HG03558 (cell line): Measurements from ENCODE around the gene ZFAND4.
"Not testable (repeated sequence)": the region's sequence is repeated elsewhere in the genome, so short reads cannot be mapped to it uniquely, and the experiment has no call there.

Experiments used
- ATAC-seq: cut with Tn5 transposase; IDR thresholded peaks from one replicate; pipeline ENCODE4 v1.9.1; 2021; ENCODE audit warnings: moderate number of reproducible peaks; ENCODE audit not compliant: unreplicated experiment; ENCODE audit errors: extremely low read depth

ZFAND4 gene

GRCh38 chr10:45644527-45644926 lies 28.0 kb downstream of the ZFAND4 start:
- ATAC-seq, result no peak

GRCh38 chr10:45640941-45641340 lies 31.6 kb downstream of the ZFAND4 start:
- ATAC-seq, result no peak

- no peak for ATAC-seq
These were observed 32.5 kb downstream of the ZFAND4 start for GRCh38 chr10:45640049-45640448.

- ATAC-seq, result no peak
These were observed 45.0 kb downstream of the ZFAND4 start for GRCh38 chr10:45627412-45628048.

DNA sequence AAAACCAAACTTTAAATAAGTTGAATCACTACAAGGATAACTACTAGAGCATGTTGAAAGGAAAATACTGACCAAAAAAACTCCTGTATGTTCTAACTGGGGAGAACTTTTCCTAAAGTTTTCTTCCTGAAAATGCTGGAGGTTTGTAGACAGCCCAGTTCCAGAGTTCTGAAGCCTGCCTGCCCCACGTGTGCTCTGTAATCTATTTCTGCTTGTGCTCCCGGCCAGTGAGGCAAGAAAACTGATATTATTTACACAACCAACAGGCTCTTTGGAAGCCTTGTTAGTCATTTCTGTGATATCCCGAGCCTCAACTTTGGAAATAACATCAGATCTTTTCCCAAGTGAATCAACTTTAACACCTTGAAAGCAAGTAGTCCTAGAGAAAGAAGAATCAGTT lies 46.7 kb downstream of the ZFAND4 start:
- no peak for ATAC-seq

GRCh38 chr10:45624724-45625123 lies 47.8 kb downstream of the ZFAND4 start:
- no peak for ATAC-seq

GRCh38 chr10:45614869-45615268 lies 57.7 kb downstream of the ZFAND4 start:
- no peak for ATAC-seq

DNA sequence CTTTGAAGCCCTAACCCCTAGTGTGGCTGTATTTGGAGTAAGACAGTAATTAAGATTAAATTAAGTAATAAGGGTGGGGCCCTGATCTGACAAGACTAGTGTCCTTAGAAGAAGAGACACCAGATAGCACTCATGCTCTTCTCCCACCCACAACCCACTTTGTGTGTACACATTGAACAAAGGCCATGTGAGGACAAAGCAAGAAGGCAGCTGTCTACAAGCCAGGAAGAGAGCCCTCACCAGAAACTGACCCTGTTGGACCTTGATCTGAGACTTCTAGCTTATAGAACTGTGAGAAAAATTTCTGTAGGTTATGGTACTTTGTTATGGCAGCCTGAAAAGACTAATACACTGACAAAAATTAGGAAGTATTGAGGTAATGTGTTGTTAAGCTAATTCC lies 59.8 kb downstream of the ZFAND4 start:
- ATAC-seq, result no peak

DNA sequence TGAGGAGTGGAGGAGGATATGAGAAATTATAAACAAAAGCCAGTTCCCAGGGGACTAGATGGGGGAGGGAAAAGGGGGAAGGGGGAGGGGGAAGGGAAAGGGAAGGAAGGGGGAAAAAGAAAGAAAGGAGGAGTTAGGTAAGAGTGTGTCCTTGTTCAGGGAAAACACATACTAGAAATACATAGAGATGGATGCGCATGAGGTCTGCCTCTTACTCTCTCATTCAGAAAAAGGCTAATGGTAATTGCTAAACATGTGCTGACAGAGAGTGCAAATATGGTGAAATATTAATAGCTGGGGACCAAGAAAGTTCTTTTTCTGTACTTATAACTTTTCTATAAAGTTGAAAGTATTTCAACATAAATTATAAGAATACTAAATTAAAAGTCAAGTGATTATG lies 64.5 kb downstream of the ZFAND4 start:
- no peak for ATAC-seq

- no peak for ATAC-seq
These were observed 65.3 kb downstream of the ZFAND4 start for GRCh38 chr10:45607276-45607675.

DNA sequence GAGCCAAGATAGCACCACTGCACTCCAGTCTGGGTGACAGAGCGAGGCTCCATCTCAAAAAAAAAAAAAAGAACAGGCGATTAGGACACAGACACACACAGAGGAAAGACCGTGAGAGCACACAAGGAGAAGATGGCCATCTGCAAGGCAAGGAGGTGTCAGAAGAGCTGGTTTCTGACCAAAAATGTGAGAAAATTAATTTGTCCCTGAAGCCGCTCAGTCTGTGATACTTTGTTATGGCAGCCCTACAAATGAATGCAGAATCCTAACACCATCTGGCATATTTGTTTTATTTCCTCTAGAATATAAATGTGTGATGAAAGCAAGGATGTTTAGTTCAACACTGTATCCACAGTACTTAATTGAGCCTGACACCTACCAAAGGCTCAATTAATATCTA lies 69.7 kb downstream of the ZFAND4 start:
- ATAC-seq, result no peak

DNA sequence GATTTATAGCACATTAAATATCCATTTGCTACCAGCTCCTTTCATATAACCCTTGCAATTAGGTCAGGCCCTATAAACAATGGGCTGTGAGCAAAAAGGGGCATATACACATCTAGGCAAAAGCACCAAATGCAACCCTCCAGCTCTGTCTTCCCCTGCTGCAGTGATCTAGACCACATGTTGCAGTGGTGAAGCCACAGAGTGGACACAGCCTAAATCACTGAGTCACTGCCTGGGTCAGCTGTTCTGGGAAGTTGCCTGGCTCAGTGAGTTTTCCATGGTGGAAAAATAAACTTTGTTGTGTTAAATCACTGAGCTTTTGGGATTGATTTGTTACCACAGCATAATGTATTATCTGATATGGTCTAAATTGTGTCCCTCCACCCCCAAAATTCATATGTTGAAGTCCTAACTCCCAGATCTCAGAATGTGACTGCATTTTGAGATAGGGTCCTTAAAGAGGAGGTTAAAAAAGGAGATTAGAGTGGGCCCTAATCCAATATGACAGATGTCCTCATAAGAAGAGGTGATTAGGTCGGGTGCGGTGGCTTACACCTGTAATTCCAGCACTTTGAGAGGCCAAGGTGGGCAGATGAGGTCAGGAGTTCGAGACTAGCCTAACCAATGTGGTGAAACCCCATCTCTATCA lies 70.4 kb downstream of the ZFAND4 start:
- ATAC-seq, result no peak

DNA sequence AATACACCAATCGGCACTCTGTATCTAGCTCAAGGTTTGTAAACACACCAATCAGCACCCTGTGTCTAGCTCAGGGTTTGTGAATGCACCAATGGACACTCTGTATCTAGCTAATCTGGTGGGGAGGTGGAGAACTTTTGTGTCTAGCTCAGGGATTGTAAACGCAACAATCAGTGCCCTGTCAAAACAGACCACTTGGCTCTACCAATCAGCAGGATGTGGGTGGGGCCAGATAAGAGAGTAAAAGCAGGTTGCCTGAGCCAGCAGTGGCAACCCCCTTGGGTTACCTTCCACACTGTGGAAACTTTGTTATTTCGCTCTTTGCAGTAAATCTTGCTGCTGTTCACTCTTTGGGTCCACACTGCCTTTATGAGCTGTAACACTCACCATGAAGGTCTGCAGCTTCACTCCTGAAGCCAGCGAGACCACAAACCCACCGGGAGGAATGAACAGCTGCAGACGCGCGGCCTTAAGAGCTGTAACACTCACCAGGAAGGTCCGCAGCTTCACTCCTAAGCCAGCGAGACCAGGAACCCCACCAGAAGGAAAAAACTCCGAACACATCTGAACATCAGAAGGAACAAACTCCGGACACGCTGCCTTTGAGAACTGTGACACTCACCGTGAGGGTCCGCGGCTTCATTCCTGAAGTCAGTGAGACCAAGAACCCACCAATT lies 71.2 kb downstream of the ZFAND4 start:
- ATAC-seq, result not testable (repeated sequence)

- not testable (repeated sequence) for ATAC-seq
These were observed 72.0 kb downstream of the ZFAND4 start for GRCh38 chr10:45600337-45601253.

DNA sequence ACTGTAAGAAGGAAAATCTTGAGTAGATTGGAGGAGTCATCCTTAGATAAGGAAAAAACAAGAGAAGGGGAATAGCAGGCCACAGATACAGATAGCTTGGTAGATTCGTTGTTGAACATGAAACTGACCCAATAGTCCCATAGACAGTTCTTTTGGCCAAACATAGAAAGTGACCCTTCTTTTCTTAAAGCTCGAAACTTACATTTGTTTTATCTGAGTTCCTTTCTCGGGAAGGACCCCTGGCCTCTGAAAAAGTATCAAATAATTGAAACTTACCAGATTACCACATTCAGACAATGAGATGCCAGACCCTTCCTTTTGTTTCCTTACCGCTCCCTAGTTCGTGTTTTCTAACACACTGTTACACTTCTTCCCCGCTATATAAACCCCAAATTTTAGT lies 72.9 kb downstream of the ZFAND4 start:
- no peak for ATAC-seq

- ATAC-seq, result no peak
These were observed 73.5 kb downstream of the ZFAND4 start for GRCh38 chr10:45599021-45599603.

GRCh38 chr10:45596526-45596925 lies 76.0 kb downstream of the ZFAND4 start:
- no peak for ATAC-seq

DNA sequence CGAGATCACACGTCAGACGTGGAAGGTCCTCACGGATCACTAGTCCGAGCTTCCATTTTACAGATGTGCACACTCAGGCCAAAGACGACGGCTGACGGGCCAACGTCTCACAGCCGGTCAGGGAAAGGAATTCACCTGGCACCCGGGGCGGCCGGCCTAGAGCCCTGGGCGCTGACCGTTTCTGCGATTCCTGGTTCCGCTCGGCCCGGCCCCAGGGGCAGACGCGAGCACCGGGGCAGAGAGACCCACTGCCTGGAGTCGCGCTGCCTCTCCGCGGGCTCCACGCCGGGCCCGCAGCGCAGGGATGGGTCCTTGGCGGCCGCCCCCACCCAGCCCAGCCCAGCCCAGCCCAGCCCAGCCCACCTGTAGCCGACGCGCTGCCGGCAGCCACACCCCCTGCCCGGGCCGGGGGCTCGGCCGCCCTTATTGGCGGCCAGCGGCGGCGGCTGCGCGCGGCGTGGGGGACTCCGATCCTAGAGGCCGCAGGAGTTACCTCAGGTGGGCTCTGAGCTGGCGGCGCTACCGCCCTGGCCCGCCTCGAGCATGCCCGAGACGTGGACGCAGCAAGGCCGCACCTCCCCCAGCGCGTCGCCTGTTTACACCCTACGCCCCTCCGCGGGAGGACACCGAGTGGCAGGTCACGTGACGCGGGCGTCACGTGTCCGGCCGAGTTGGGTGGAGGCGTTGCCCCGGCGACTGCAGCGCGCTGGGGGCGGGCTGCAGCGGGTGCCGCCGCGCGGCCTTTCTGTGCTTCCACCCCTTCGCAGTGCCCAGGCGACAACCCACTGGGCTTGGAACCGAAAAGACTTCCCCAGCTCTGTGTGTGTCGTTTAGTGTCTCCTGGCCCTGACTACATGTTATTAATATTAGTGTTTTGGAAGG lies 78.1 kb downstream of the ZFAND4 start:
- ATAC-seq, result peak; percentile 92

- ATAC-seq, result no peak
These were observed 78.7 kb downstream of the ZFAND4 start for GRCh38 chr10:45593938-45594275.
